WTC11 (cell line): ENCODE measurements around the gene ZFP36L2. TPM values are rescaled to one million over a fixed set of nuclear protein-coding genes. Genes with fewer than 3 reads are reported as not detected.
A peak's percentile ranks its signal among the peaks of the same experiment; 100 is the strongest.

Source experiments
- ATAC-seq: fragments of 200-7000 bp; cut with Tn5 transposase; 2 replicates; pipeline ENCODE4 v1.10.0; 2021; ENCODE audit warnings: mild to moderate bottlenecking, moderate library complexity
- CTCF ChIA-PET: fragments of 300-600 bp; sonication (Branson Sonifier 250); formaldehyde crosslinking; loops from one replicate; lab custom pipeline; 2021; ENCODE audit warnings: antibody characterized with exemption; lab: Charles Lee
- POLR2A ChIA-PET: fragments of 350-600 bp; sonication (Branson Sonifier 250); formaldehyde crosslinking; loops from one replicate; lab custom pipeline; 2021; ENCODE audit warnings: antibody characterized with exemption; lab: Charles Lee
- DNase-seq: peaks from one replicate; pipeline ENCODE4 v3.0.0; 2021; ENCODE audit warnings: low spot score
- H3K27ac Mint-ChIP-seq: 2 replicates; pipeline ENCODE4 v1.8.0; 2021; ENCODE audit warnings: mixed read lengths
- H3K27me3 Mint-ChIP-seq: 2 replicates; pipeline ENCODE4 v1.8.0; 2021; ENCODE audit warnings: low read depth, mild to moderate bottlenecking, moderate library complexity, mixed read lengths
- H3K36me3 Mint-ChIP-seq: 2 replicates; pipeline ENCODE4 v1.8.0; 2021; ENCODE audit warnings: mixed read lengths
- H3K4me1 Mint-ChIP-seq: 2 replicates; pipeline ENCODE4 v1.8.0; 2022; ENCODE audit warnings: mixed read lengths
- H3K4me3 Mint-ChIP-seq: 2 replicates; pipeline ENCODE4 v1.8.0; 2021; ENCODE audit warnings: mild to moderate bottlenecking, moderate library complexity, mixed read lengths
- H3K9me3 Mint-ChIP-seq: 2 replicates; pipeline ENCODE4 v1.8.0; 2021; ENCODE audit warnings: mixed read lengths
- AR ChIP-seq: fragments of 250-450 bp; sonication (Bioruptor Pico); IDR thresholded peaks from 2 replicates; pipeline ENCODE4 v1.9.0; 2021; ENCODE audit warnings: mild to moderate bottlenecking
- ATF2 ChIP-seq: sonication (generic); formaldehyde crosslinking; IDR thresholded peaks from 2 replicates; pipeline ENCODE4 v1.8.1; 2022; ENCODE audit warnings: low read depth, missing genetic modification reagents, borderline replicate concordance
- CBFB ChIP-seq: sonication (generic); formaldehyde crosslinking; IDR thresholded peaks from 2 replicates; pipeline ENCODE4 v1.8.1; 2022; ENCODE audit warnings: mild to moderate bottlenecking, low read depth, missing genetic modification reagents
- CREB1 ChIP-seq: sonication (generic); formaldehyde crosslinking; IDR thresholded peaks from 2 replicates; pipeline ENCODE4 v1.8.0; 2023; ENCODE audit warnings: mild to moderate bottlenecking, missing genetic modification reagents
- E2F1 ChIP-seq: sonication (generic); formaldehyde crosslinking; IDR thresholded peaks from 2 replicates; pipeline ENCODE4 v1.8.0; 2022; ENCODE audit warnings: mild to moderate bottlenecking, missing genetic modification reagents
- ESRRA ChIP-seq: sonication (generic); formaldehyde crosslinking; IDR thresholded peaks from 2 replicates; pipeline ENCODE4 v1.8.1; 2022; ENCODE audit warnings: mild to moderate bottlenecking, missing genetic modification reagents, borderline replicate concordance
- FOXP4 ChIP-seq: sonication (generic); formaldehyde crosslinking; IDR thresholded peaks from 2 replicates; pipeline ENCODE4 v1.8.0; 2022; ENCODE audit warnings: mild to moderate bottlenecking, missing genetic modification reagents
- GRHL2 ChIP-seq: fragments of 250-450 bp; sonication (Bioruptor Pico); IDR thresholded peaks from 2 replicates; pipeline ENCODE4 v1.8.0; 2022; ENCODE audit warnings: mild to moderate bottlenecking, moderate library complexity; ENCODE audit not compliant: insufficient replicate concordance, severe bottlenecking
- GTF2I ChIP-seq: fragments of 250-450 bp; sonication (Bioruptor Pico); conservative IDR thresholded peaks from 2 replicates; pipeline ENCODE4 v1.4.0; 2021; ENCODE audit warnings: mild to moderate bottlenecking
- MLX ChIP-seq: sonication (generic); formaldehyde crosslinking; IDR thresholded peaks from 2 replicates; pipeline ENCODE4 v1.8.1; 2023; ENCODE audit warnings: mild to moderate bottlenecking, missing genetic modification reagents, moderate library complexity
- MXD4 ChIP-seq: fragments of 250-450 bp; sonication (Bioruptor Pico); IDR thresholded peaks from 2 replicates; pipeline ENCODE4 v1.8.0; 2021; ENCODE audit warnings: mild to moderate bottlenecking, moderate library complexity, borderline replicate concordance
- NR1H2 ChIP-seq: sonication (generic); formaldehyde crosslinking; IDR thresholded peaks from 2 replicates; pipeline ENCODE4 v1.9.0; 2021; ENCODE audit warnings: mild to moderate bottlenecking, moderate library complexity, missing genetic modification reagents
- NR3C1 ChIP-seq: sonication (generic); formaldehyde crosslinking; conservative IDR thresholded peaks from 2 replicates; pipeline ENCODE4 v1.8.1; 2023; ENCODE audit warnings: low read depth, mild to moderate bottlenecking, missing genetic modification reagents
- OVOL2 ChIP-seq: fragments of 250-450 bp; sonication (Bioruptor Pico); IDR thresholded peaks from 2 replicates; pipeline ENCODE4 v1.9.0; 2021; ENCODE audit warnings: mild to moderate bottlenecking, borderline replicate concordance
- PRRX2 ChIP-seq: fragments of 250-450 bp; sonication (Bioruptor Pico); IDR thresholded peaks from 2 replicates; pipeline ENCODE4 v1.8.0; 2021; ENCODE audit warnings: mild to moderate bottlenecking
- RORB ChIP-seq: fragments of 250-450 bp; sonication (Bioruptor Pico); IDR thresholded peaks from 2 replicates; pipeline ENCODE4 v1.9.0; 2021; ENCODE audit warnings: mild to moderate bottlenecking
- TEAD1 ChIP-seq: sonication (generic); formaldehyde crosslinking; IDR thresholded peaks from 2 replicates; pipeline ENCODE4 v1.8.0; 2022; ENCODE audit warnings: mild to moderate bottlenecking, missing genetic modification reagents
- USF2 ChIP-seq: sonication (generic); formaldehyde crosslinking; IDR thresholded peaks from 2 replicates; pipeline ENCODE4 v1.8.1; 2023; ENCODE audit warnings: mild to moderate bottlenecking, missing genetic modification reagents, moderate library complexity
- ZNF138 ChIP-seq: sonication (generic); formaldehyde crosslinking; conservative IDR thresholded peaks from 2 replicates; pipeline ENCODE4 v1.8.1; 2022; ENCODE audit warnings: mild to moderate bottlenecking, moderate library complexity, missing genetic modification reagents
- ZNF263 ChIP-seq: sonication (generic); formaldehyde crosslinking; IDR thresholded peaks from 2 replicates; pipeline ENCODE4 v1.8.1; 2022; ENCODE audit warnings: low read depth, mild to moderate bottlenecking, moderate library complexity, missing genetic modification reagents
- ZNF281 ChIP-seq: sonication (generic); formaldehyde crosslinking; IDR thresholded peaks from 2 replicates; pipeline ENCODE4 v1.8.0; 2023; ENCODE audit warnings: mild to moderate bottlenecking, missing genetic modification reagents
- ZNF317 ChIP-seq: sonication (generic); formaldehyde crosslinking; IDR thresholded peaks from 2 replicates; pipeline ENCODE4 v1.8.1; 2023; ENCODE audit warnings: low read depth, mild to moderate bottlenecking, moderate library complexity, missing genetic modification reagents, borderline replicate concordance
- ZNF671 ChIP-seq: fragments of 250-450 bp; sonication (Bioruptor Pico); IDR thresholded peaks from 2 replicates; pipeline ENCODE4 v1.8.0; 2021; ENCODE audit warnings: mild to moderate bottlenecking
- total RNA-seq: library from RNA; stranded (reverse); gene quantifications from 3 replicates; pipeline ENCODE4 v1.2.3, GENCODE V29; 2021

Gene ZFP36L2
- total RNA-seq, 1 experiment from 2014 or later = 50.4 TPM

- TF ChIP-seq FOXP4 (CRISPR knock-in tag) (no peak), TEAD1 (no peak; the same call in 1 of the 2 replicates), ZNF671 (CRISPR knock-in tag) (no peak), GTF2I (CRISPR knock-in tag) (no peak), NR3C1 (CRISPR knock-in tag) (no peak), OVOL2 (CRISPR knock-in tag) (peak; percentile 47; the same call in 1 of the 2 replicates), USF2 (no peak; the same call in 1 of the 2 replicates), ZNF317 (no peak)
These were observed at the start of gene ZFP36L2 (continued) for GRCh38 chr2:43226558-43226954.

GRCh38 chr2:43274721-43275120, 48.3 kb upstream of the ZFP36L2 start:
- ATAC-seq = no peak
- no peaks in the 10 kb centered on the region for H3K9me3 Mint-ChIP-seq
- ChIA-PET POLR2A (no interaction called here), CTCF (no interaction called here)
- peaks cover 15% of the 10 kb centered on the region for H3K4me1 Mint-ChIP-seq
- TF ChIP-seq NR1H2 (CRISPR knock-in tag) (no peak), MXD4 (CRISPR knock-in tag) (no peak), RORB (CRISPR knock-in tag) (no peak)
- DNase-seq = no peak
- H3K4me3 Mint-ChIP-seq = no peak overlapping the region
- H3K36me3 Mint-ChIP-seq = peaks cover 1% of the 10 kb centered on the region; the same call in 1 of the 2 replicates
- no peaks in the 10 kb centered on the region for H3K27me3 Mint-ChIP-seq
- no peak overlapping the region for H3K27ac Mint-ChIP-seq

- H3K27me3 Mint-ChIP-seq = no peaks in the 10 kb centered on the region
- DNase-seq = no peak
- POLR2A ChIA-PET = no interaction called here
- H3K4me3 Mint-ChIP-seq = no peak overlapping the region
- TF ChIP-seq ESRRA (CRISPR knock-in tag) (no peak), PRRX2 (CRISPR knock-in tag) (no peak), AR (CRISPR knock-in tag) (no peak), E2F1 (CRISPR knock-in tag) (no peak), ZNF138 (CRISPR knock-in tag) (no peak), MLX (CRISPR knock-in tag) (no peak), ZNF317 (no peak), GRHL2 (CRISPR knock-in tag) (no peak), ATF2 (CRISPR knock-in tag) (no peak), ZNF281 (CRISPR knock-in tag) (no peak), CREB1 (no peak), ZNF263 (no peak), CBFB (CRISPR knock-in tag) (no peak)
- no peaks in the 10 kb centered on the region for H3K36me3 Mint-ChIP-seq
- H3K4me1 Mint-ChIP-seq = peaks cover 16% of the 10 kb centered on the region
- no peaks in the 10 kb centered on the region for H3K9me3 Mint-ChIP-seq
- ATAC-seq = no peak
- H3K27ac Mint-ChIP-seq = peak overlapping the region; percentile 1; the same call in 1 of the 2 replicates
- CTCF ChIA-PET = no interaction called here
These were observed 47.6 kb upstream of the ZFP36L2 start for GRCh38 chr2:43274055-43274454.
